Rectal smooth muscle tissue (tissue), 1 donor: ENCODE results near the gene PIK3C3.
"Not testable (repeated sequence)": the region's sequence is repeated elsewhere in the genome, so short reads cannot be mapped to it uniquely, and the experiment has no call there.

Experiments
- H3K27ac ChIP-seq: one replicate; pipeline ENCODE4 v1.7.0; 2013; ENCODE audit warnings: low read depth, low read length, inconsistent platforms
- H3K27me3 ChIP-seq: one replicate; pipeline ENCODE4 v1.7.0; 2013; ENCODE audit warnings: low read length; ENCODE audit not compliant: control insufficient read depth, insufficient read depth
- H3K36me3 ChIP-seq: one replicate; pipeline ENCODE4 v1.7.0; 2013; ENCODE audit warnings: low read length; ENCODE audit not compliant: control insufficient read depth, insufficient read depth
- H3K4me1 ChIP-seq: one replicate; pipeline ENCODE4 v1.7.0; 2013; ENCODE audit warnings: low read length; ENCODE audit not compliant: control insufficient read depth, insufficient read depth
- H3K4me3 ChIP-seq: one replicate; pipeline ENCODE4 v1.7.0; 2013; ENCODE audit warnings: low read length
- H3K9ac ChIP-seq: one replicate; pipeline ENCODE4 v1.7.0; 2013; ENCODE audit warnings: low read length

Gene PIK3C3

GRCh38 chr18:42095732-42096377, 140.8 kb downstream of the PIK3C3 start:
- Histone ChIP-seq H3K36me3 (no peaks in the 10 kb centered on the region), H3K4me1 (no peaks in the 10 kb centered on the region), H3K27me3 (no peaks in the 10 kb centered on the region), H3K27ac (no peak overlapping the region), H3K4me3 (no peak overlapping the region), H3K9ac (no peak overlapping the region)

- Histone ChIP-seq H3K4me1 (no peaks in the 10 kb centered on the region), H3K4me3 (no peak overlapping the region), H3K27me3 (no peaks in the 10 kb centered on the region), H3K36me3 (no peaks in the 10 kb centered on the region), H3K9ac (no peak overlapping the region), H3K27ac (no peak overlapping the region)
Measured at GRCh38 chr18:42100248-42100647, 145.2 kb downstream of the PIK3C3 start.

DNA sequence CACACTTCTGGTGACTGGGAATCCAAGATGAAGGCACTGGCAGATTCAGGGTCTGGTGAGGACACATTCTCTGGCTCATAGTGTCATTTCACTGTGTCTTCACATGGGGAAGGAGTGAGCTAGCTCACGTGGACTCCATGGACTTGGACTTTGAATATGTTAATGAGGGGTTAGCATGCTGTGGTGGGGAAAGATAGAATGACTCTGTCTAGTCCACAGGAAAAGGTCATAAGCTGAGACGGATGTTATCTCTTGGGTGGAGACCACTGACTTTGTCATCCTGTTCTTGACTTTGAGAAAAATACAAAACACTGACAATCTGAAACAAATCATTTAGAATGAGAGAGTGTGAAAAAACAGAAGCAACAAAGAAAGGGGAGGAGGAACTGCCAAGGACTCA, 145.9 kb downstream of the PIK3C3 start:
- no peaks in the 10 kb centered on the region for H3K27me3 ChIP-seq
- H3K36me3 ChIP-seq = no peaks in the 10 kb centered on the region
- H3K9ac ChIP-seq = no peak overlapping the region
- H3K4me1 ChIP-seq = no peaks in the 10 kb centered on the region
- H3K4me3 ChIP-seq = no peak overlapping the region
- H3K27ac ChIP-seq = no peak overlapping the region

DNA sequence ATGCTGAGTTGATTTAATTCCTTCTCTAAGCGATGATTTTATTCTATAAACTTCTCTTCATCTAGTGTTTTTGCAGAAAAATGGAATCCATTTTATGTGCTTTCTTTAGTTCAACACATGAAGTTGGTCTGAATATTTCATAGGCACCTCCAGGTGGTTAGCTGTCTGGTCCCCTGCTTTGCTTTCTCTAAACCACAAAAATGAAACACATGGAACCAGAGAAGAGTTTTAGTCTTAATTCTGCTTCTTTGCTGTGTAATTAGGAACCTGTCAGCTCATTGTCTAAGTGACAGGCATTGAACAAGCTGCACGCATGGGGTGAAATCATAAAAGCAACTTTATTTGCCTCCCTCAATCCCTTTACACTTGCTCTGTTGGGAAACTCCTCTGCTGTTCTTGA, 150.4 kb downstream of the PIK3C3 start:
- Histone ChIP-seq H3K36me3 (no peaks in the 10 kb centered on the region), H3K4me3 (no peak overlapping the region), H3K27me3 (no peaks in the 10 kb centered on the region), H3K9ac (no peak overlapping the region), H3K27ac (no peak overlapping the region), H3K4me1 (no peaks in the 10 kb centered on the region)

DNA sequence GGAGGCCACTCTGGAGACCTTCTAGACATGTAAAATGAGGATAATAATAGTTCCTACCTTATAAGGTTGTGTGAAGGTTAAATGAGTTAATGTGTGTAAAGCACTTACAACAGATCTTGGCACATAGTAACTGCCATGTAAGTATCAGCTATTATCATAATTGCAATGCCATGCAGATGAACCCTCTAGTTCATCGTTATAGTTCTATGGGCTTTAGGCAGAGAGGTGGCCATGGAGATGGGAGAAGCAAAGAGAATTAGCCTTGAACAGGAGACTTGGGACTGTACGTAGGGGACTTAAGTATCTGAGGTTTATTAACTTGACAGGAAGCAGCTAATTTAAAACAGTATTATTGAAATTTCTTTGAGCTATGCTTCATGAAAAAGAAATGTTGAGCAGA, 151.8 kb downstream of the PIK3C3 start:
- H3K4me1 ChIP-seq = no peaks in the 10 kb centered on the region
- H3K36me3 ChIP-seq = no peaks in the 10 kb centered on the region
- no peaks in the 10 kb centered on the region for H3K27me3 ChIP-seq
- no peak overlapping the region for H3K9ac ChIP-seq
- no peak overlapping the region for H3K4me3 ChIP-seq
- no peak overlapping the region for H3K27ac ChIP-seq

GRCh38 chr18:42107287-42107686, 152.3 kb downstream of the PIK3C3 start:
- no peak overlapping the region for H3K4me3 ChIP-seq
- H3K27me3 ChIP-seq = no peaks in the 10 kb centered on the region
- H3K9ac ChIP-seq = no peak overlapping the region
- no peaks in the 10 kb centered on the region for H3K4me1 ChIP-seq
- H3K36me3 ChIP-seq = no peaks in the 10 kb centered on the region
- H3K27ac ChIP-seq = no peak overlapping the region

DNA sequence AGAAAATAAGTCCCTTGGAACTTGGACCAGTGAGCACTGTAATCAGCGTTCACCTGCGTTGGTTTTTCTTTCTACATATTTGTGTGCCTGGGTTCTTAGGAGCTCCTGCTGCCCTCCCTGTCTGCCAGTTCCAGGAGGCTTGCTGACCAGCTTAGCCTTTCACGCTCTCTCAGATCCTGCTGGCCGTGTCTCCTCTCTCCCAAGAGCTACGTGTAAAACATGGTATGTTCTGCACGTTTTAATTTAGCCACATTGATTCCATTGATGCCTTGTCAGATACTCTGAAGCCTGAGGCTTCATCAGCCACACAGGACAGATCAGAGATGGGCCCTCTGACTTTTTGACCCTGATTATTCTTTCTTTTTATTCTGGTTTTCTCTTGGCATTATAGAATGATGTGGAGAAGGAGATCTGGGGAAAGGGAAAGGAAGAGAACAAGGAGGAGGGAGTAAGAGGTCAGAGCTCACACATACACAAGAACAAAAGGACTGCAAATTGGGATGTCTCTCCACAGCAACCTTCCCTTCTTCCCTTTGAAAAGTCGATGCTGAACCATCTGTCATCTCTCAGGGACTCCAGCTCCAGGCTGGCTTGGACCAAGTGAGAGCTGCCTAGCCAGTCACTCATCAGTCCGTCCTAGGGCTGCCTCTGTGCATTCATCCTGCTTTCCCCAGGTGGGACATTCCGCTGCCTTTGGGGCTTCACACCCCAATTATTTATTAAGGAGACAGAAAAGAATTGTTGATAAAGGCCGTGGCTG, 152.8 kb downstream of the PIK3C3 start:
- Histone ChIP-seq H3K4me3 (no peak overlapping the region), H3K27me3 (no peaks in the 10 kb centered on the region), H3K36me3 (no peaks in the 10 kb centered on the region), H3K9ac (no peak overlapping the region), H3K27ac (no peak overlapping the region), H3K4me1 (no peaks in the 10 kb centered on the region)

- H3K27me3 ChIP-seq, H3K9ac ChIP-seq, H3K27ac ChIP-seq, H3K36me3 ChIP-seq, H3K4me1 ChIP-seq, H3K4me3 ChIP-seq: not testable (repeated sequence)
Measured at GRCh38 chr18:42112147-42112546, 157.1 kb downstream of the PIK3C3 start.

DNA sequence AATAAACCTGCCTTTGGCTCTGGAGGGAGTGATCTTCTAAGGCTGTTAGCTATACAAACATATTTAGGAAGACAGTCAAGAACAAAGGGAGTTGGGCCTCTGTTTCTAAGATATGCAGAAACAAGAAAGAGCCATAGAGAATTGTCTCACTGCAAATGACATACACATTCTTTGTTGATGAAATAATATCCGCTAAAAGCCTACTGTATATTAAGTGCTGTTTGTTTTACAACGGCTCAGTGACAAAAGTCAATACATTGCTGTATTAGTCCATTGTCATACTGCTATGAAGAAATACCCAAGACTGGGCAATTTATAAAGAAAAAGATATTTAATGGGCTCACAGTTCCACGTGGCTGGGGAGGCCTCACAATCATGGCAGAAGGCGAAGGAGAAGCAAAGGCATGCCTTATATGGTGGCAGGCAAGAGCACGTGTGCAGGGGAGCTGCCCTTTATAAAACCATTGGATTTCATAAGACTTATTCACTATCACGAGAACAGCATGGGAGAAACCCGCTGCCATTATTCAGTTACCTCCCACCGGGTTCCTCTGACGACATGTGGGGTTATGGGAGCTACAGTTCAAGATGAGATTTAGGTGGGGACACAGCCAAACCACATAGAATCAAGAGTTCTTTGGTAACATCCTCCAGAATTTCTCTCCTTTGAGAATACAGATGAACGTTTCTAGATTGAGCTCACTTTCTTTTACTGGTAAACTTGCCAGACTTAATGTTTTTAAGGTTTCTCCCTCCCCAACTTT, 157.8 kb downstream of the PIK3C3 start:
- no peak overlapping the region for H3K27ac ChIP-seq
- no peaks in the 10 kb centered on the region for H3K4me1 ChIP-seq
- H3K36me3 ChIP-seq = no peaks in the 10 kb centered on the region
- no peaks in the 10 kb centered on the region for H3K27me3 ChIP-seq
- no peak overlapping the region for H3K9ac ChIP-seq
- H3K4me3 ChIP-seq = no peak overlapping the region

DNA sequence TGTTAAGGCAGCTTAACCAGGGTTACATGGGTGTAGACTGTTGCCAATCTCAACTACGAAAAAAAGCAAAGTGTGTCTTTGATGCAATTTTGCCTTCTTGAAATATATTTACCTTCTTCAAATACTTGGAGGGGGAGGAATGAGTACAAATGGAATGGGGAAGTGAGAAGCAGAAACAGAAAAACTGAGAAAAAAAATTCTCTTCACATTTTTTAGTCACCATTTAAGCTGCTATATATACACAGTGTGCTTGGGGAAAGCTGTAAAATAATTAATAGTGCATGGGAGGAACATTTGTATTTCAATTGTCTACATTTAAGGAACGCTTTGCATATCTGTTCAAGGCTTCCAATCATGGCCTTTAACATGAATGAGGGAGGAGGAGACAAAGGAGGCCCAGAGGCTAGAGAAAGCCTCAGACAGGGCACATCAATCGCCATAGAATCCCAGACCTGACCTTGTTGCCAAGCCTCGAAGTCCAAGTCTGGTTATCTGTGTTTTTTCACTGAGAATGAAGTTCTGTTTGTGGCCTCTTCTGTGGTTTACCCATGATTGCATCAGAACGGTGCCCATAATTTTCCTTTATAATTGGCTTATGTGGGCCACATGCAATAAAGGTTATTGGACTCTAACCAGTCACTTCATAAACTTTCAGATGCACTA, 158.6 kb downstream of the PIK3C3 start:
- no peak overlapping the region for H3K4me3 ChIP-seq
- no peak overlapping the region for H3K9ac ChIP-seq
- no peaks in the 10 kb centered on the region for H3K4me1 ChIP-seq
- no peaks in the 10 kb centered on the region for H3K27me3 ChIP-seq
- no peaks in the 10 kb centered on the region for H3K36me3 ChIP-seq
- no peak overlapping the region for H3K27ac ChIP-seq

- Histone ChIP-seq H3K4me1 (no peaks in the 10 kb centered on the region), H3K27me3 (no peaks in the 10 kb centered on the region), H3K36me3 (no peaks in the 10 kb centered on the region), H3K9ac (no peak overlapping the region), H3K27ac (no peak overlapping the region), H3K4me3 (no peak overlapping the region)
Measured at GRCh38 chr18:42114310-42114943, 159.4 kb downstream of the PIK3C3 start.

DNA sequence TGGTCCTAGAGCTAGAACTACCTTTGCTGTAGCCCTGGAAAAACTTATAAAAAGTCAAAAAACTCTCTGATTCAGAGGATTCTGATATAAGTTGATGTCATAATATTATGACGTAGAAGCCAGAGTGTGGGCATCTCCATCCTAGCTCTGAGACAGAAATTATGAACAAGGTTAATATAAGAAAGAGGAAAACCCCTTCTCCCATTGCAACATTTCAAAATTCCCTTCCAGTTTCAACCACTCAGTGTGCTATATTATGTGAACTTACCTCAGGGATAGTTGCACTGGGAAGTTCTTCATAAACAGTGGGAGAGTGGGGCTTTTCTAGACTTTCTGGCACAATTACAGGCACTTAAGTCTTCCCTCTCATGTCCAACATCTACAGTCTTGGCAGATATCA, 171.6 kb downstream of the PIK3C3 start:
- Histone ChIP-seq H3K4me3 (no peak overlapping the region), H3K4me1 (no peaks in the 10 kb centered on the region), H3K27me3 (no peaks in the 10 kb centered on the region), H3K9ac (no peak overlapping the region), H3K27ac (no peak overlapping the region), H3K36me3 (no peaks in the 10 kb centered on the region)
